Brain microvascular endothelial cell (primary cell): ENCODE data around the gene NUP43.
"Not testable (repeated sequence)": the region's sequence is repeated elsewhere in the genome, so short reads cannot be mapped to it uniquely, and the experiment has no call there.

Source experiments
- DNase-seq: peaks from one replicate; pipeline ENCODE4 v3.0.0-alpha.2; 2020
- H3K27ac ChIP-seq: fragments of 250-450 bp; sonication (Bioruptor Pico); 2 replicates; pipeline ENCODE4 v1.5.1; 2020; ENCODE audit warnings: mild to moderate bottlenecking, moderate library complexity
- H3K27me3 ChIP-seq: fragments of 250-450 bp; sonication (Bioruptor Pico); replicated peaks from 2 replicates; pipeline ENCODE4 v1.5.1; 2020; ENCODE audit warnings: mild to moderate bottlenecking
- H3K36me3 ChIP-seq: fragments of 250-450 bp; sonication (Bioruptor Pico); replicated peaks from 2 replicates; pipeline ENCODE4 v1.5.1; 2020; ENCODE audit warnings: mild to moderate bottlenecking
- H3K4me3 ChIP-seq: 2 replicates; pipeline ENCODE4 v1.5.1; 2011; ENCODE audit warnings: low read depth, mild to moderate bottlenecking, control low read depth, low read length, moderate library complexity
- in situ Hi-C: cut with HindIII; loops from 2 replicates; pipeline ENCODE4 v1.10.0; 2017; ENCODE audit warnings: low sequenced_read_pairs, low pct_ligation_motif_present
- TF ChIP-seq, protein P1 (sequence below): IDR thresholded peaks from 2 replicates; pipeline ENCODE4 v1.5.1; 2011; ENCODE audit warnings: low read depth, mild to moderate bottlenecking, moderate library complexity, low read length, control low read depth, inconsistent platforms; ENCODE audit errors: missing control alignments

NUP43 gene

GRCh38 chr6:149761438-149761837 is 15.1 kb upstream of the NUP43 start:
- Histone ChIP-seq H3K27ac (no peak overlapping the region), H3K27me3 (no peaks in the 10 kb centered on the region), H3K4me3 (no peak overlapping the region), H3K36me3 (peaks cover 13% of the 10 kb centered on the region)
- TF ChIP-seq, protein P1, sequence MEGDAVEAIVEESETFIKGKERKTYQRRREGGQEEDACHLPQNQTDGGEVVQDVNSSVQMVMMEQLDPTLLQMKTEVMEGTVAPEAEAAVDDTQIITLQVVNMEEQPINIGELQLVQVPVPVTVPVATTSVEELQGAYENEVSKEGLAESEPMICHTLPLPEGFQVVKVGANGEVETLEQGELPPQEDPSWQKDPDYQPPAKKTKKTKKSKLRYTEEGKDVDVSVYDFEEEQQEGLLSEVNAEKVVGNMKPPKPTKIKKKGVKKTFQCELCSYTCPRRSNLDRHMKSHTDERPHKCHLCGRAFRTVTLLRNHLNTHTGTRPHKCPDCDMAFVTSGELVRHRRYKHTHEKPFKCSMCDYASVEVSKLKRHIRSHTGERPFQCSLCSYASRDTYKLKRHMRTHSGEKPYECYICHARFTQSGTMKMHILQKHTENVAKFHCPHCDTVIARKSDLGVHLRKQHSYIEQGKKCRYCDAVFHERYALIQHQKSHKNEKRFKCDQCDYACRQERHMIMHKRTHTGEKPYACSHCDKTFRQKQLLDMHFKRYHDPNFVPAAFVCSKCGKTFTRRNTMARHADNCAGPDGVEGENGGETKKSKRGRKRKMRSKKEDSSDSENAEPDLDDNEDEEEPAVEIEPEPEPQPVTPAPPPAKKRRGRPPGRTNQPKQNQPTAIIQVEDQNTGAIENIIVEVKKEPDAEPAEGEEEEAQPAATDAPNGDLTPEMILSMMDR: no peak
- in situ Hi-C loops: no loop called here
- no peak for DNase-seq

DNA sequence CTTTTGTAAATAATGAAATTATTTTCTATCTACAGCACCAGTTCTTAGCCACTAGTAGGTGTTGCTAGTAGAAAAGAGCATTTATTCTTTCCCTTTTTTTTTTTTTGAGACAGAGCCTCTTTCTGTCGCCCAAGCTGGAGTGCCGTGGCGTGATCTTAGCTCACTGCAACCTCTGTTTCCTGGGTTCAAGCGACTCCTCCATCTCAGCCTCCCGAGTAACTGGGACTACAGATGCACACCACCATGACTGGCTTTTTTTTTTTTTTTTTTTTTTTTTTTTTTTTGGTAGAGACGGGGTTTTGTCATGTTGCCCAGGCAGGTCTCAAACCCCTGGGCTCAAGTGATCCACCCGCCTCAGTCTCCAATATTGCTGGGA is 9.9 kb upstream of the NUP43 start:
- Histone ChIP-seq H3K27ac (no peak overlapping the region), H3K36me3 (peaks cover 11% of the 10 kb centered on the region), H3K27me3 (no peaks in the 10 kb centered on the region), H3K4me3 (no peak overlapping the region)
- no peak for DNase-seq
- TF ChIP-seq, protein P1: no peak
- in situ Hi-C loops: no loop called here

GRCh38 chr6:149755300-149756260 is 9.3 kb upstream of the NUP43 start:
- Histone ChIP-seq H3K27ac (no peak overlapping the region), H3K27me3 (no peaks in the 10 kb centered on the region), H3K36me3 (peaks cover 7% of the 10 kb centered on the region), H3K4me3 (no peak overlapping the region)
- TF ChIP-seq, protein P1: no peak
- in situ Hi-C loops: no loop called here
- DNase-seq: no peak

- TF ChIP-seq, protein P1: no peak
- Histone ChIP-seq H3K27ac (no peak overlapping the region), H3K4me3 (no peak overlapping the region), H3K36me3 (no peaks in the 10 kb centered on the region), H3K27me3 (no peaks in the 10 kb centered on the region)
- no peak for DNase-seq
- in situ Hi-C loops: no loop called here
Observed at GRCh38 chr6:149754548-149754947, 8.2 kb upstream of the NUP43 start.

DNA sequence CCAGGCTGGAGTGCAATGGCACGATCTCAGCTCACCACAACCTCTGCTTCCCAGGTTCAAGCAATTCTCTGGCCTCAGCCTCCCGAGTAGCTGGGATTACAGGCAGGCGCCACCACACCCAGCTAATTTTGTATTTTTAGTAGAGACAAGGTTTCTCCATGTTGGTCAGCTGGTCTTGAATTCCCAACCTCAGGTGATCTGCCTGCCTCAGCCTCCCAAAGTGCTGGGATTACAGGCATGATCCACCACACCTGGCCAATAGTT is 7.0 kb upstream of the NUP43 start:
- H3K4me3 ChIP-seq, H3K27me3 ChIP-seq, in situ Hi-C loops, H3K36me3 ChIP-seq, H3K27ac ChIP-seq, DNase-seq: not testable (repeated sequence)

GRCh38 chr6:149752600-149753373 is 6.5 kb upstream of the NUP43 start:
- TF ChIP-seq, protein P1: no peak
- Histone ChIP-seq H3K4me3 (no peak overlapping the region), H3K27me3 (no peaks in the 10 kb centered on the region), H3K36me3 (no peaks in the 10 kb centered on the region), H3K27ac (no peak overlapping the region)
- DNase-seq: no peak
- in situ Hi-C loops: no loop called here

DNA sequence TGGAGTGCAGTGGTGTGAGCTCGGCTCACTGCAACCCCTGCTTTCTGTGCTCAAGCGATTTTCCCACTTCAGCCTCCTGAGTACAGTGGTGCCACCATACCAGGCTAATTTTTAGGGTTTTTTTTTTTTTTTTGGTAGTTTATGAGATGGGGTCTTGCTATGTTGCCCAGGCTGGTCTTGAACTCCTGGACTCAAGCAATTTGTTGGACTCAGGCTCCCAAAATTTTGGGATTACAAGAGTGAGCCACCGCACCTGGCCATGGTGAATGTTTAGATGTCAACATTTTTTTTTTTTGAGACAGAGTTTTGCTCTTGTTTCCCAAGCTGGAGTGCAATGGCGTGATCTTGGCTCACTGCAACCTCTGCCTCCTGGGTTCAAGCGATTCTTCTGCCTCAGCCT is 5.6 kb upstream of the NUP43 start:
- DNase-seq, H3K4me3 ChIP-seq, H3K27ac ChIP-seq, H3K36me3 ChIP-seq, H3K27me3 ChIP-seq, in situ Hi-C loops: not testable (repeated sequence)
